ENCODE data around the gene ALK. TPM values are rescaled to one million over a fixed set of nuclear protein-coding genes. Genes with fewer than 3 reads are reported as not detected.

ALK gene
- total RNA-seq, 1 experiment from 2014 or later = 0.07 TPM

GRCh38 chr2:29567906-29568520, 353.4 kb downstream of the ALK start:
- no TSS peak for BruUV-seq (replicated peaks)
- DNase-seq (ENCODE audit: unreplicated experiment) = no peak
- no peaks in the 10 kb centered on the region for H3K36me3 Mint-ChIP-seq (ENCODE audit: insufficient read depth, unreplicated experiment)
- intact Hi-C loops (cut with micrococcal nuclease) = no loop called here
- no peaks in the 10 kb centered on the region for H3K9me3 Mint-ChIP-seq (ENCODE audit: unreplicated experiment)
- no peak for TF ChIP-seq CTCF (IDR thresholded peaks at IDR 0.05; ENCODE audit: unreplicated experiment)
- ChIA-PET POLR2A (no interaction called here), CTCF (no interaction called here)
- no peaks in the 10 kb centered on the region for H3K4me1 Mint-ChIP-seq (ENCODE audit: insufficient read depth, unreplicated experiment)
- peaks cover 61% of the 10 kb centered on the region for H3K27me3 Mint-ChIP-seq (ENCODE audit: insufficient read depth, unreplicated experiment)
- H3K4me3 Mint-ChIP-seq (ENCODE audit: unreplicated experiment) = no peak overlapping the region
- H3K27ac Mint-ChIP-seq (ENCODE audit: low read depth, unreplicated experiment) = no peak overlapping the region

GRCh38 chr2:29563697-29564096, 357.7 kb downstream of the ALK start:
- Mint-ChIP-seq H3K27ac (ENCODE audit: low read depth, unreplicated experiment) (no peak overlapping the region), H3K36me3 (ENCODE audit: insufficient read depth, unreplicated experiment) (no peaks in the 10 kb centered on the region), H3K4me1 (ENCODE audit: insufficient read depth, unreplicated experiment) (no peaks in the 10 kb centered on the region), H3K27me3 (ENCODE audit: insufficient read depth, unreplicated experiment) (peaks cover 41% of the 10 kb centered on the region), H3K9me3 (ENCODE audit: unreplicated experiment) (no peaks in the 10 kb centered on the region), H3K4me3 (ENCODE audit: unreplicated experiment) (no peak overlapping the region)
- intact Hi-C loops (cut with micrococcal nuclease) = no loop called here
- no peak for TF ChIP-seq CTCF (IDR thresholded peaks at IDR 0.05; ENCODE audit: unreplicated experiment)
- ChIA-PET POLR2A (no interaction called here), CTCF (no interaction called here)
- no peak for DNase-seq (ENCODE audit: unreplicated experiment)
- no TSS peak for BruUV-seq (replicated peaks)

GRCh38 chr2:29562896-29563295, 358.5 kb downstream of the ALK start:
- DNase-seq (ENCODE audit: unreplicated experiment) = no peak
- intact Hi-C loops (cut with micrococcal nuclease) = no loop called here
- H3K4me1 Mint-ChIP-seq (ENCODE audit: insufficient read depth, unreplicated experiment) = no peaks in the 10 kb centered on the region
- no peaks in the 10 kb centered on the region for H3K36me3 Mint-ChIP-seq (ENCODE audit: insufficient read depth, unreplicated experiment)
- no peak for TF ChIP-seq CTCF (IDR thresholded peaks at IDR 0.05; ENCODE audit: unreplicated experiment)
- H3K4me3 Mint-ChIP-seq (ENCODE audit: unreplicated experiment) = no peak overlapping the region
- H3K27ac Mint-ChIP-seq (ENCODE audit: low read depth, unreplicated experiment) = no peak overlapping the region
- no TSS peak for BruUV-seq (replicated peaks)
- CTCF ChIA-PET = no interaction called here
- POLR2A ChIA-PET = no interaction called here
- H3K27me3 Mint-ChIP-seq (ENCODE audit: insufficient read depth, unreplicated experiment) = peaks cover 33% of the 10 kb centered on the region
- no peaks in the 10 kb centered on the region for H3K9me3 Mint-ChIP-seq (ENCODE audit: unreplicated experiment)

- Mint-ChIP-seq H3K4me1 (ENCODE audit: insufficient read depth, unreplicated experiment) (no peaks in the 10 kb centered on the region), H3K27me3 (ENCODE audit: insufficient read depth, unreplicated experiment) (peaks cover 28% of the 10 kb centered on the region), H3K27ac (ENCODE audit: low read depth, unreplicated experiment) (no peak overlapping the region), H3K36me3 (ENCODE audit: insufficient read depth, unreplicated experiment) (no peaks in the 10 kb centered on the region), H3K9me3 (ENCODE audit: unreplicated experiment) (no peaks in the 10 kb centered on the region), H3K4me3 (ENCODE audit: unreplicated experiment) (no peak overlapping the region)
- intact Hi-C loops (cut with micrococcal nuclease) = no loop called here
- ChIA-PET POLR2A (no interaction called here), CTCF (interaction anchor here (0.8 kb wide), 1 partner anchor 20 kb away, joined by 3 read pairs; no protein-coding TSS in a partner anchor)
- no peak for DNase-seq (ENCODE audit: unreplicated experiment)
- no TSS peak for BruUV-seq (replicated peaks)
- no peak for TF ChIP-seq CTCF (IDR thresholded peaks at IDR 0.05; ENCODE audit: unreplicated experiment)
These were observed 359.1 kb downstream of the ALK start for GRCh38 chr2:29562319-29562718.

All from MCF 10A (cell line).